ENCODE data around the gene RASD1.

Gene RASD1, protein sequence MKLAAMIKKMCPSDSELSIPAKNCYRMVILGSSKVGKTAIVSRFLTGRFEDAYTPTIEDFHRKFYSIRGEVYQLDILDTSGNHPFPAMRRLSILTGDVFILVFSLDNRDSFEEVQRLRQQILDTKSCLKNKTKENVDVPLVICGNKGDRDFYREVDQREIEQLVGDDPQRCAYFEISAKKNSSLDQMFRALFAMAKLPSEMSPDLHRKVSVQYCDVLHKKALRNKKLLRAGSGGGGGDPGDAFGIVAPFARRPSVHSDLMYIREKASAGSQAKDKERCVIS

DNA sequence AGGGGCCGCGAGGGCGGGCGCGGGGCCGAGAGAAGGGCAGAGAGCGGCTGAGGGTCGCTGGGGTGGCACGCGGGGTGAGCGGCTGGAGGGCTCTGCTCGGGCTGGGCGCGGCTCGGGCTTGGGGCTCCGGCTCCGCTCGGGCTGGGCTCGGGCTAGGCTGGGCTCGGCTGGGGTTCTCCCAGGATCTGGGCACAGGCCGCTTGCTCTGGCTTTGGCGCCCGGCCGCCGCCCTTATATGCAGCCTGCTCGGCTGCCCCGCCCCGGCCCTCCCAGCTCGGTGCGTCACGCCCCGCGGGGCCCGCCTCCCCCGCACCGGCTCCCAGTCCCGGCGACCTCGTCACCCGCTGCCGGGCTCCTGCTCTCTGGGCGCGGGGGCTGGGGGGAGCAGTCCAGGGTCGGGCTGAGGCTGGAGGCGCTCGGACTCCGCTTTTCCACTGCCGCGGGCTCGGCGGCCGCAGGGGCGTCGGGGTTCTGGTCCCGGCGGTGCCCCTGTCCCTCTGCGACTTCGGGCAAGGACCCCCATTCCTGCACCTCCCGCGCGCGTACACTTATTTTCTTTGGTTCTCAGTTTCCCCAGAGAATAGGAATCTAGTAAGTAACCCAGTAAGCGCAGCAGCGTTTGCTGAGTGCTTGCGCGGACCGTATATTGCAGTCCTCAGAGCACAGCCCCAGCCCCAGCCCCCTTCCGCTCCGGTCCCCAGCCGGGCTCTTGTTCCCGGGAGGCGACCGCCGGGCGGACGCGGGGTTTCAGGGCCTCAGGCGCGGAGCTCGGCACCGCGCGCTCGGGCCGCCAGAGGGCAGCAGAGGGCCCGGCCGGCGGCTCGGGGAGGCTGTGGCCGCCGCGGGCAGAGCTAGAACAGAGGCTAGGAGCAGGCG lies at the start of gene RASD1:
RASD1 (minus strand) TSS at position 207 of the 876 bp plus-strand sequence. CDS start 214 bp downstream, outside the sequence.
- DNase-seq (ENCODE audit: low read depth in 3 of 3), result peak; percentile 53 to 78 (median 67)

DNA sequence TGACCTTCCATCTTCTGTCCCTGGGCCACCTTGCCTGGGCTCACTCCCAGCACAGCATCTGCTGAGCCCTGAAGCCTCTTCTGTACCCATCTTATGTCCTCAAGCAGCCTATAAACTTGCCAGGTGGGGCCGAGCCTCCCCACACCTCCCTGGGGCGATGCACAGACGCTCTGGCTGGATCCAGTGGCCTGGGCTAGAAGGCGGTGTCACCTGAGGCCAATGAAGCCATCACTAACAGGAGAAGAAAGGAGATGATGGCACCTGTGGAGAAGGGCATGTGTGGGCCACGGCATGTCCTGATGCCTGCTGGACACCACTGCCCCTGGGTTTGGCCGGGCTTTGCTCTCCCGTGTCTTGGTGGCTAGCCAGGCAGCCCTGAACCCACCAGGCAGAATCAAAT lies 49.8 kb upstream of the RASD1 start:
- DNase-seq (ENCODE audit: low read depth in 3 of 3), result no peak

DNA sequence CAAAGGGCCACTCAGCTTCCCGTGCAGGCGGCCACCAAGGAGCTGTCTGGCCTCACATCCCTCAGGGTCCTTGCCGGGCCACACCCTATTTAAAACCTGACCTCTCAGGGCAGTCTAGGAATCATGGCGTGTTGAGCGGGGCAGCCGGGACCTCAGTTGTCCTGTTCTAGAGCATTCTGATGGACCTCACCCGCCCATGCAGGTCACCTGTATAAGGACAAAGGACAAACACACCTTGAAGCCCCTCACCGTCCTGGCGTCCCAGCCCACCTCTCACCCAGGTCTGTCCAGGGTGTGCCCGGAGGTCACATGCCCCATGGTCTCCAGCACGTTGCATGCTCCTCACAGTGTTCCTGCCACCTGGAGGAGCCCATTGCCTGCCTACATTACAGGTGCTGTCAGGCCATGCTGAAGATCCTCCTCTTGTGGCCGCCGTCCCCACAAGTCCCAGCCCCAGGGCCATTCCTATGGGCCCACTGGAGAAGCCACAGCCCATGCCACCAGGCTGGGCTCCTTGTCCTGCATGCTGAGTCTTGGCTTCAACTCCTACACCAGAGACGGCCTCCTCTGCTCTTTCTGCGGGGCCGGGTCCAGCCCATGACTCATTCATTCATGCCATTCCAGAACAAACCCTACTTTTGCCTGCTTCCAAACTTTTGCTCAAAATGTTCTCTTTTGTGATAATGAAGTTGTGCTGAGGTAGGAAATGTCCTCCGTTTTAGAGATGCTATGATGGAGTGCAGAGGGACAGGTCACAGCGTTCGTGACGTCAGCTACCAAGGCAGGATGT lies 49.0 kb upstream of the RASD1 start:
- no peak for DNase-seq (ENCODE audit: low read depth in 3 of 3)

DNA sequence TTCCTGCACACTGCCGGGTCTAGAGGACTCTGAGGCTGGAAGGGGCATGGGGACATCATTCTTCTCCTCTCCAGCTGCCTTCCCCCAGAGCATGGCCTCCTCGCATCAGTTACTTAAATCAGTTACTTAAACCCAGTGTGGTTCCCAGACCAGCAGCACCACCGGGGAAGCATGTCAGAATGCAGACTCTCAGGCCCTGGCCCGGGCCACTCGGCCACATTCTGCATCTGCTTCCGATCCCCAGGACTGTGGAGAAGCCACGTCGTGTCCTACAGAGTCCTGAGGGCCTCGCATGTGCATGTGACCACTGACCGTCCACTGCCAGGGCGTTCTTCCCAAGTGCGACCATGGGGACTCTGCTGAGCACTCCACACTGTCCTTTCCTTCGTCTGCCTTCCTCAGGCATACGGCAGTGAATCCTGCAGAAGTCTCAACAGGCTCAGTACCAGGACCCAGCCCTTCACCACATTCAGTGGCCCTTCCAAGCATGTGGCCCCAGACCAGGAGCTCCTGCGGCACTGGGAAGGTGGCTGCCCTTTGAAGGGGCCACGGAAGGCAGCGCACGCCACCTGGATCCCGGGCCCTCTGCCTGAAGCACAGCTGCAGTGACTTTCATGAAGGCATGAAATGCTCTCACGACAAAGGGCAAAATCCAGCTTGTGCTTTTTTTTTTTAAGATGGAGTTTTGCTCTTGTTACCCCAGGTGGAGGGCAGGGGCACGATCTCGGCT lies 46.9 kb upstream of the RASD1 start:
- no peak for DNase-seq (ENCODE audit: low read depth in 3 of 3)

DNA sequence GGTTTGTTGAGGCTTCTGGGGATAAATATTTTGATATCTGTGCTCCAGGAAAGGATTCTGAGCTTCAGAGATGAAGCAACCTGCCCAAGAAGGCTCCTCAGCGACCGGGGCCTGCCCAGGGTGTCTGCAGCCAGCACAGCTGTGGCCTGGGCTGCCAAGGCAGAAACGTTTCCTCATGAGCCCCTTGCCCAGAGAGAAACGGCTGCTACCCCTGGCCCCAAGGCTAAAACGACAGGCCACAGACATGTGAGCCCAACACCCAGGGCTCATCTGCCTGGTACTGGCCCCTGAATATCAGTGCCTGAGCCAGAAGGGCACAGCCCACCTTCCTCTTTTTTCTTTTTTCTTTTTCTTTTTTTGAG lies 45.4 kb upstream of the RASD1 start:
- DNase-seq (ENCODE audit: low read depth in 3 of 3), result no peak

DNA sequence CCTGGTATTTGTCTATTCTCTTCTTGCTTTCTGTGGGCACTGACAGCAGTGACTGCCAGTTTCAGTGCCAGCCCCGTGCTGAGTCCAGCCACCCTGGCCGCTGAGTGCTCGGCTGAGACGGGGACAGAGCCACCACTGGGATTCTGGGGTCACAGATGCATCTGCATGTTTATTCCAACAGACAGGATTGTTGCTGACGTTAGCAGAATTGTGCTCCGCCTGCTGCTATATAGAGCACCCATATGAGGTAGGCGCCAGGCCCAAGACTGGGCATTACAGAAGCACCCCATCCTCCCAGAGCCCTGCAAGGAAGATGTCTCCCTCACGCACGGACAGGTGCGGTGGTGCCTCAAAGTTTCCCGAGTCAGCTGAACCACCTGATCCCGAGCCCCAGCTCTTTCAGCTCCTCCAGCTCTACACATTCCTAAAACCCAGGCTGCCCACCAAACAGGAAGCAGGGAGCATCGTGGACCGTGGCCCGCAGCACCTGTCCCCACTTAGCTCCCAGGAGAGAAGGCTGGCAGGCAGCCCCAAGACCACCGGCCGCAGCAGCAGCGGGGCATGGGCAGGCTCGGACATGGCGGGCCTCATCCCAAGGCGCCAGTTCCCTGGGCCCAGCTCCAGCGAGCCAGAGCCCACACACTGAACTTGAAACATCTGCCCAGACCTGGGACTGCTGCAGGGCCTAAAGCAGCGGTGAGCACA lies 44.9 kb upstream of the RASD1 start:
- no peak for DNase-seq (ENCODE audit: low read depth in 3 of 3)

DNA sequence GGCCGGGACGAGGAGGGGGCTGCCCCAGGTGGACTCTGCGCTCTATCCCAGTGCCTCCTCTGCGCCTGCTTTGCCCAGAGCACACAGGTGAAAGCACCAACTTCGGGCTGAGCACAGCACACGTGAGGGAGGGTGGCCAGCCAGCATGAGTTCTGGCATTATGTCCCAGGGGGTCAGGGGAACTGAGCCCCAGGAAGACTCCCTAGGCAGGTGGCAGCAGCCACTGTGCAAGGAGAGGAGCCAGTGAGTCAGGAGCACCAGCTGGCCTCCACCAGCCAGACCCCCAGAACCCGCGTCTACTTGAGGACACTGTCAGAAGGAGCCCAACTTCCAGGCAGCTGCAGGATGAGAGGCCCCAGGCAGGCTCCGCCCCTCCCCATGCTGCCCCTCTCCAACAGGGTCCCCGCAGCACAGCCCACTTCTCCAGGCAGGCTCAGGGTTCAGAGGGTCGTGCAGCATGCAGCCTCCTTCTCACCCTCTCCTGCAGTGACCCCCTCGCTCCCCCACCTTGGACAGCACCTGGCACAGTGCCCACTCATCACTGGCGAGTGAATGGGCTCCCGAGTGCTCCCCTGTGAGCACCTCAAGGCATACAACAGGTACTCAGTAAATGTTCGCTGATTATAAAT lies 44.2 kb upstream of the RASD1 start:
- DNase-seq (ENCODE audit: low read depth in 3 of 3), result no peak

DNA sequence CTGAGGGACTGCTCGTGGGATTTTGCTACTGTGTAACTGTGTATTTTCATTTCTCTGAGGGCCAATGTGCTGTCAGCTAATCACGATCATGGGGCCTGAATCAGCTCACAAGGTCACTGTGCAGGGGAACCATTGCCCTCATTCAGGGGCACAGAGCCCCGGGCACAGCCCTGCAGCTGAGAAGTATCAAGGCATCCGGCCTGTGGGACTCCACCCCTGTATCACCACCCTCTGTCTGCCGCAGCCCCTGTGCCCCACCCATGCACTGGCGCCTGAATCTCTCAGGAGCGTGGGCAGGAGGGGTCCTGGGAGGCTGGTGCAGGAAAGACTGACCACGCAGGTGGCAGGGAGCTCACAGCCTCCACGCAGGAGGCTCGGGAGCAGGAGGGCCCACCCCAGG lies 43.4 kb upstream of the RASD1 start:
- no peak for DNase-seq (ENCODE audit: low read depth in 3 of 3)

DNA sequence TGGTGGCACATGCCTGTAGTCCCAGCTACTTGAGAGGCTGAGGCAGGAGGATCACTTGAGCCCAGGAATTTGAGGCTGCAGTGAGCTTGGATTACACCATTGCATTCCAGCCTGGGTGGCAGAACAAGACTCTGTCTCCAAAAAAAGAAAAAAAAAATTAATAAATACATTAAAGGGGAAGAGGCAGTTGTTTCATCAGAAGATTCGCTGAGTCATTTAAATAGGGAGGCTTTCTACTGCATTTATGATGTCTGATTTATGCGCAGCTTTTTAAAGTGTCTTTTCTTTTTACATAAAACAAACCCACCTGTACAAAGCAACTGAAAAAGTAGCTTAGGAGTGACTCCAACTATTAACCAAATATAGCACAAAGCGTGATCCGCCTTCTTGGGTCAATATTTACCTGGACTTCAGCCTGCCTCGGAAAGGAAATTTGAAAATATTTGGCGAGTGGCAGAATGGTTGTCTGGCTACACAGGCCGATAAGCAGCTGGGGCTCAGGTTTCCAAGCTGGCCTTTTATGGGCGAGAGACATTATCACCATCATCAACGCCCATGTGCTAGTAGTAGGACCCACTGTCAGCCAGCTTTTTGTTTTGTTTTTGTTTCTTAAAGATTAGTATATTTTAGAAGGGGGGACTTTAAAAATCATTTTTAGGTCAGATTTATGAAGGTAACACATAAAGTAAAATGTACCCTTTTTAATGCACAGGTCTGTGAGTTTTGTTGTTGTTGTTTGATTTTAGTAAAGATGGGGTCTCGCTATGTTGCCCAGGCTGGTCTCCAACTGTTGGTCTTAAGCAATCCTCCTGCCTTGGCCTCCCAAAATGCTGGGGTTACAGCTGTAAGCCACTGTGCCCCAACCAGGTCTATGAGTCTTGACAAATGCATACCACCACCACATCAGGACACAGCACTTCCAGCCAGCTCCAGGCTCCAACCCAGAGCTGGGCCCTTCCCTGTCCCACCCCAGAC lies 42.5 kb upstream of the RASD1 start:
- DNase-seq (ENCODE audit: low read depth in 3 of 3), result no peak

DNA sequence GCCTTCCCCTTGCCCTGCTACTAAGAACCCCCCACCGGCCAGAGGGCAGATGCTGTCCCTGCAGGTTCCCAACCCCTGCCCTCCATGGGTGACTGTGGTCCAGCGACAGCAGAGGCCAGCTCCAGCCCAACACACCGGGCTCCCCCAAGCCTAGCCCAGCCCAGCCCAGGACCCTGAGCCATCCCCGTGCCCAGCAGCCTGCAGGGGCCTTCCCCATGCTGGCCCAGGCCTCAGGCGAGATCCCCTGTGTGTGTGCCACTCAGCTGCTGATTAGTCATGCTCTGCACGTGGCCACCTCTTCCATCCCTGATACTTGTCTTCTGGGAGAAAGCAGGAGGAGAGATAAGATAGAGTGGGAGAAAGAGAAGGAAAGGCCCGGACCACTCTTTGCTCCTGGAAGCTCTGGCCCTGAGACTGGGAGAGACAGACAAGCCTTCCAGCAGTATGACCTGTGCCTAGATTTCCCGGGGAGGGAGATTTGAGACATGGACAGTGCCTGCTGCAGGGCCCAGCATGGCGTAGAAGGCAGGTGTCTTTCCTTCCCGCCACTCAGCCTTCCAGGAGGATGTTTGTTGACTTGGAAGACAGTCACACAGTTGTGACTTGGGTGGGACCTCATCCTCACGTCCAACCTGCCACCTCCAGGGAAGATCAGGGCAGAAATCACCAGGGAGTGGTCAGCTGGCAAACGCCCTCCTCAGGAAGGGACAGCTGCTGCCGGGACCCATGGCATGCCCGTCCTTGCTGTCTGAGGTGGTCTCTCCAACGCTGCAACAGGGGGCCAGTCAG lies 41.3 kb upstream of the RASD1 start:
- DNase-seq (ENCODE audit: low read depth in 3 of 3), result no peak

DNA sequence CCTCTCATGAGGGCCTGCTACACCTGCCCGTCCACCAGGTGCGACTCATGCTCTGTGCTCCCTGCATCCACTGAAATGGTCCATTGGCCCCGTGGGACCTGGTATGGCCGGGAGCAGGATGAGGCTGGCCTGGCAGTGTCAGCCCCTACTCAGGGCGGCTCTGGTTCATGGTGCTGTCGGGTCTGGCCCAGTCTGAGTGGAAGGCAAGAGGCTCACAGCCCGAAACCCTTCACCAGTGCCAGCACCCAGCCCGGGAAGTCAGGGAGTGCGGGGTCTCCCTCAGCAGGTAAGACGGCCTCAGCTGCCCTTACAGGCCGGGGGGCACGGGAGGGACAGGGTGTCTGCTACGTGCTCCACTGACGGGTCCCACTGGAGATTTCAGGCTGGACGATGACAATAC lies 40.5 kb upstream of the RASD1 start:
- no peak for DNase-seq (ENCODE audit: low read depth in 3 of 3)

DNA sequence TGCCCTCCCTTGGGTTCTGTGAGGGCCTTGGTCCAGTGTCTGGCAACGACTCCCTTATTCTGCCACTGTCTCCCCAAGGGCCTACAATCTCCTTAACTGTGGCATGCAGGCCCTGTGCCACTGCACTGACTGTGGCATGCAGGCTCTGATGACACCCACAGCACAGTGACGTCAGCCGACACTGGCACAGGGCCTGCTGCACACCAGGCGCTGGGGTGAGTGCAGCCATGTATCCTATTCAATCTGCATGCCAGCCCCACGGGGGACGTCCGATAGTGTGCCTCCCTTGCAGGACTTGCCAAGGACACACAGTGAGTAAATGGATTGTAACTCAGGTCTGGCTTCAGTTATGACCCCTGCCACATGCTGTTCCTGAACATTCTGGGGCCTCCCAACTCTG lies 39.8 kb upstream of the RASD1 start:
- DNase-seq (ENCODE audit: low read depth in 3 of 3), result no peak

DNA sequence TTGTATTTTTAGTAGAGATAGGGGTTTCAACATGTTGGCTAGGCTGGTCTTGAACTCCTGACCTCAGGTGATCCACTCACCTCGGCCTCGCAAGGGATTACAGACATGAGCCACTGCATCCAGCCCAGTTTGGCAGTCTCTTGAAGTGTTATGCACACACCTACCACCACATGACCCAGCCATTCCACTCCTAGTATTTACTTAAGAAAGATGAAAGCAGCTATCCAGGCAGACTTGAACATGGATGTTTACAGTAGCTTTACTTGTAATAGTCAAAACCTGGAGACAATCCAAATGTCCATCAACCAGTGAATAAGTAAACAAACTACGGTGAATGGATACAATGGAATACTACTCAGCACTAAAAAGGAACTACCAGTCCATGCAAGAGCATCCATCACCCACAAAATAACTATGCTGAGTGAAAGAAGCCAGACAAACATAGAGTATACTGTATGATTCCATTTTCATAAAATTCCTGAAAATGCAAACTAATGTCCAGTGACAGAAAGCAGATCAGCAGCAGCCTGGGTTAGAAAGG lies 37.8 kb upstream of the RASD1 start:
- no peak for DNase-seq (ENCODE audit: low read depth in 3 of 3)

DNA sequence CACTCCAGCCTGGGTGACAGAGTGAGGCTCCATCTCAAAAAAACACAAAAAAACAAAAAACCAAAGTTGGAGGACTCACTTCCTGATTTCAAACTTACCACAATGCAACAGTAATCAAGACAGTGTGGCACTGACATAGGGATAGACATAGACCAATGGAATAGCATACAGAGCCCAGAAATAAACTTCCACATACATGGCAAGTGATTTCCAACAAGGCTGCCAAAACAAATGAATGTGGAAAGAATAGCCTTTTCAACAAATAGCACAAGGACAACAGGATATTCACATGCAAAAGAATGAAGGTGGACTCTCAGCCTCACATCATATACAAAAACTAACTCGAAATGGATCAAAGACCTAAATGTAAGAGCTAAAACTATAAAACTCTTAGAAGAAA lies 36.8 kb upstream of the RASD1 start:
- DNase-seq (ENCODE audit: low read depth in 3 of 3), result no peak

DNA sequence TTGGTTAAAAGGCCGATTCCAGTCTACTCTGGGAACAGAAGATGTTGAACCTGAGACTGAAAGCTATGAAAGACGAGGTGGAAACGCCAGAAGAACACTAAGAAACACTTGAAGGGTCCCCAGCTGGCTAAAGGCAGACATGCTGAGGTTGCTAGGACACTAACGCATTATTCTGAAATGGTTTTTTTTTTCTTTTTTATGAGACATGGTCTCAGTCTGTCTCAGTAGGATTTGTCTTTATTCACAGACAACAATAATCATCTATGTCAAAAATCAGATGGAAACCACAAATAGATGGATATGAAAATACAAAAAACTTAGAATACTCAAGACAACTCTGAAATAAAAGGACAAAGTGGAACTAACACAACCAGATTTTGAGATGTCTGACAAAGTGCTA lies 35.0 kb upstream of the RASD1 start:
- no peak for DNase-seq (ENCODE audit: low read depth in 3 of 3)

DNA sequence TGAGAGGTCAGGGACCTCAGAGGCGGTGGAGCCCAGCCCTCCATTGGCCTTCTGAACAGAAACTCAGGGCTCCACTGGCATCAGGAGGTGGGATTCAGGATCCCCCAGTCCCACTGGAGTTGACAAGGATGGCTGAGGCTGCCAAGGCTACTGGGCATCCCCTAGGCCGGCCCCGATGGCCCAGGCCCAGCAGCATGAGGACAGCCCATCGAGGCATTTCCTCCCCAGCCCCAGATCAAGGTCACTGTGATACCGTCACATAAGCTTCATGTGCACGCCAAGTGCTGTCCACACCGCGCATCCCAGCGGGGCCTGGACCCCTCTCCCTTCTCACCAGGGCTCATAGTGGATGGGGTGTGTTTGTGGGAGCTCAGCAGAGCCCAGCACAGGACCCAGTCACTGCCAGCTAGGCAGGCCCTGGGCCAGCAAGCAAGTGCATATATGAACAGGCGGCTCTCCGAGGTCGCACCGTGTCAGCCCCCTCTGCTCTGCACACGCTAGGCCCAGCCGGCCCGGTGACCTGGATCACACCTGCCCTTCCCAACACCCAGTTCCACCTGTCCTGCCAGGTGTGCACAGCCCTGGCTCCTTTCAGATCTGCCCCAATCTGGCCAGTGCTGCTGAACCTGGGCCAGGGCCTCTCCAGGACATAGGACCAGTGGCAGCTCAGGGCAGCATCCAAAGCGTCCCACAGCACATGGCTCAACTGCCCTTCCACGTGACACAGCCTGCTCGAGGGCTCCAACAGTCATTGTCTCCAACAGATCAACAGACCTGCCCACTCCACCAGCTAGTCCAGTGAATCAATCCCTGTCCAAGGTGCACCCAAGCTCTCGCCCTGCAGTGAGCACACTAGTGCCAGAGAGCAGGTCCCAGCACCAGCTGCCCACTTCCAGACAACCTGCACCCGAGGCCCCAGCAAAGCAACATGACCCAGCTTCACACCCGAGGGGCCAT lies 32.8 kb upstream of the RASD1 start:
- DNase-seq (ENCODE audit: low read depth in 3 of 3), result no peak

DNA sequence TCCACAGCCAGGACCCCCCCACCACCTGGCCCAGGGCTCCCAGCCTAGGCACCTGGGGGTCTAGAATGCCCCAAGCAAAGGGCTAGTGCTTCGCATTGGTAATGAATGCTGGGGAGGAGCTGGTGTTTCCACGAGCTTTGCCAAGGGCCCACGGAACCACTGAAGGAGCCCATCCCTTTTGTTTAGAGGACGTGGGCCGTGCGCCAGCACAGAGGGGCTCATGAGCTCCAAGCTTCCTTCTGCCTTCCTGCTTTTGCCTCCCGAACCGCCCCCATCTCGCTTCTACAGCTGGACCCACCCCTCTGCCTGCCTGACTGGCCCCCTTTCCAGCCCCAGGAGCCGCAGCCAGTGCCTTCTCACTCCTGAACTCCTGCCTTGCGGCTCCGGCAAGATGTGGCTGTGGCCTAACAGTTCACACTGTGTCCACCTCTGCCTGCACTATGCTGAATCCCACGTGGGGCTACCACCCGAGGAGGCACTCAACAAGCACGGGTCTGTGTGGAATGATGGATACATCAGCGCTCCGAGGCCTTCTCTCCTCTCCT lies 31.8 kb upstream of the RASD1 start:
- no peak for DNase-seq (ENCODE audit: low read depth in 3 of 3)

Measured in stimulated activated CD4-positive, alpha-beta T cell treated with anti-CD3 and anti-CD28 coated beads, TNF-alpha, amount 100 ng/mL, for 24 hours (primary cell).